ENCODE data around the gene CLEC11A.

The CLEC11A gene

GRCh38 chr19:50696094-50696483 lies 27.1 kb upstream of the CLEC11A start:
- H3K27me3 Mint-ChIP-seq: peaks cover 75 to 90% of the 10 kb centered on the region in 2 donors
- no peak overlapping the region for H3K4me3 Mint-ChIP-seq
- ATAC-seq (replicated peaks): no peak
- H3K4me1 Mint-ChIP-seq (ENCODE audit: low read depth in 2 of 2): peaks cover 0 to 2% of the 10 kb centered on the region in 2 donors
- H3K9me3 Mint-ChIP-seq: peaks cover 0 to 3% of the 10 kb centered on the region in 2 donors
- no peaks in the 10 kb centered on the region for H3K36me3 Mint-ChIP-seq (ENCODE audit: insufficient read depth)
- no peak for DNase-seq
- H3K27ac Mint-ChIP-seq: no peak overlapping the region

- Mint-ChIP-seq H3K9me3 (peaks cover 0 to 3% of the 10 kb centered on the region in 2 donors), H3K27ac (no peak overlapping the region), H3K4me3 (no peak overlapping the region), H3K4me1 (ENCODE audit: low read depth in 2 of 2) (peaks cover 0 to 2% of the 10 kb centered on the region in 2 donors), H3K36me3 (ENCODE audit: insufficient read depth) (no peaks in the 10 kb centered on the region), H3K27me3 (peaks cover 60 to 75% of the 10 kb centered on the region in 2 donors)
- no peak for DNase-seq
- no peak for ATAC-seq (replicated peaks)
Observed at GRCh38 chr19:50697414-50698124, 25.6 kb upstream of the CLEC11A start.

GRCh38 chr19:50701367-50701985 lies 21.7 kb upstream of the CLEC11A start:
- Mint-ChIP-seq H3K27me3 (peaks cover 56 to 74% of the 10 kb centered on the region in 2 donors), H3K4me3 (no peak overlapping the region), H3K36me3 (ENCODE audit: insufficient read depth) (no peaks in the 10 kb centered on the region), H3K27ac (no peak overlapping the region), H3K4me1 (ENCODE audit: low read depth in 2 of 2) (peaks cover 0 to 2% of the 10 kb centered on the region in 2 donors), H3K9me3 (peaks cover 0 to 3% of the 10 kb centered on the region in 2 donors)
- DNase-seq (no peak), ATAC-seq (replicated peaks) (no peak)

- ATAC-seq (replicated peaks): no peak
- Mint-ChIP-seq H3K4me1 (ENCODE audit: low read depth in 2 of 2) (no peaks in the 10 kb centered on the region), H3K4me3 (no peak overlapping the region), H3K9me3 (peaks cover 0 to 3% of the 10 kb centered on the region in 2 donors), H3K36me3 (ENCODE audit: insufficient read depth) (no peaks in the 10 kb centered on the region), H3K27ac (no peak overlapping the region), H3K27me3 (peaks cover 52 to 74% of the 10 kb centered on the region in 2 donors)
- no peak for DNase-seq
Observed at GRCh38 chr19:50702158-50702870, 20.9 kb upstream of the CLEC11A start.

- Mint-ChIP-seq H3K27ac (no peak overlapping the region), H3K4me1 (ENCODE audit: low read depth in 2 of 2) (no peaks in the 10 kb centered on the region), H3K4me3 (no peak overlapping the region), H3K27me3 (peaks cover 53 to 72% of the 10 kb centered on the region in 2 donors), H3K36me3 (ENCODE audit: insufficient read depth) (no peaks in the 10 kb centered on the region), H3K9me3 (peaks cover 0 to 3% of the 10 kb centered on the region in 2 donors)
- ATAC-seq (replicated peaks) (no peak), DNase-seq (no peak)
Observed at GRCh38 chr19:50702871-50703829, 20.0 kb upstream of the CLEC11A start.

GRCh38 chr19:50703915-50704796 lies 19.0 kb upstream of the CLEC11A start:
- H3K4me1 Mint-ChIP-seq (ENCODE audit: low read depth in 2 of 2): no peaks in the 10 kb centered on the region
- H3K9me3 Mint-ChIP-seq: peaks cover 0 to 3% of the 10 kb centered on the region in 2 donors
- H3K27ac Mint-ChIP-seq: no peak overlapping the region
- DNase-seq: no peak
- no peaks in the 10 kb centered on the region for H3K36me3 Mint-ChIP-seq (ENCODE audit: insufficient read depth)
- peaks cover 43 to 62% of the 10 kb centered on the region in 2 donors for H3K27me3 Mint-ChIP-seq
- no peak for ATAC-seq (replicated peaks)
- no peak overlapping the region for H3K4me3 Mint-ChIP-seq

- H3K27me3 Mint-ChIP-seq: peaks cover 31 to 59% of the 10 kb centered on the region in 2 donors
- no peak for DNase-seq
- H3K36me3 Mint-ChIP-seq (ENCODE audit: insufficient read depth): no peaks in the 10 kb centered on the region
Observed at GRCh38 chr19:50705422-50706019, 17.6 kb upstream of the CLEC11A start.

GRCh38 chr19:50706387-50706786 lies 16.8 kb upstream of the CLEC11A start:
- Mint-ChIP-seq H3K27me3 (peaks cover 36 to 62% of the 10 kb centered on the region in 2 donors), H3K27ac (no peak overlapping the region), H3K4me1 (ENCODE audit: low read depth in 2 of 2) (no peaks in the 10 kb centered on the region), H3K4me3 (no peak overlapping the region), H3K36me3 (ENCODE audit: insufficient read depth) (no peaks in the 10 kb centered on the region), H3K9me3 (no peaks in the 10 kb centered on the region)
- no peak for DNase-seq
- ATAC-seq (replicated peaks): no peak

More at GRCh38 chr19:50705422-50706019, 17.6 kb upstream of the CLEC11A start:
- H3K4me1 Mint-ChIP-seq (ENCODE audit: low read depth in 2 of 2): no peaks in the 10 kb centered on the region
- H3K9me3 Mint-ChIP-seq: no peaks in the 10 kb centered on the region
- peak; percentile 32 for ATAC-seq (replicated peaks)
- no peak overlapping the region for H3K4me3 Mint-ChIP-seq
- no peak overlapping the region for H3K27ac Mint-ChIP-seq

- no peaks in the 10 kb centered on the region for H3K36me3 Mint-ChIP-seq (ENCODE audit: insufficient read depth)
- ATAC-seq (replicated peaks) (no peak), DNase-seq (no peak)
- H3K27ac Mint-ChIP-seq: no peak overlapping the region
- peaks cover 50 to 75% of the 10 kb centered on the region in 2 donors for H3K27me3 Mint-ChIP-seq
- peaks cover 4 to 5% of the 10 kb centered on the region in 2 donors for H3K4me1 Mint-ChIP-seq (ENCODE audit: low read depth in 2 of 2)
- H3K9me3 Mint-ChIP-seq: no peaks in the 10 kb centered on the region
- no peak overlapping the region for H3K4me3 Mint-ChIP-seq
Observed at GRCh38 chr19:50708179-50708879, 14.8 kb upstream of the CLEC11A start.

GRCh38 chr19:50710094-50710493 lies 13.1 kb upstream of the CLEC11A start:
- Mint-ChIP-seq H3K36me3 (ENCODE audit: insufficient read depth) (no peaks in the 10 kb centered on the region), H3K9me3 (no peaks in the 10 kb centered on the region), H3K4me1 (ENCODE audit: low read depth in 2 of 2) (peaks cover 4 to 5% of the 10 kb centered on the region in 2 donors), H3K4me3 (no peak overlapping the region), H3K27me3 (peaks cover 54 to 77% of the 10 kb centered on the region in 2 donors), H3K27ac (no peak overlapping the region)
- ATAC-seq (replicated peaks) (no peak), DNase-seq (no peak)

GRCh38 chr19:50710612-50711011 lies 12.6 kb upstream of the CLEC11A start:
- Mint-ChIP-seq H3K9me3 (no peaks in the 10 kb centered on the region), H3K27ac (no peak overlapping the region)
- no peak for ATAC-seq (replicated peaks)

More at GRCh38 chr19:50710612-50711011, 12.6 kb upstream of the CLEC11A start:
- Mint-ChIP-seq H3K4me3 (no peak overlapping the region), H3K36me3 (ENCODE audit: insufficient read depth) (no peaks in the 10 kb centered on the region), H3K27me3 (peaks cover 59 to 82% of the 10 kb centered on the region in 2 donors), H3K4me1 (ENCODE audit: low read depth in 2 of 2) (peaks cover 4 to 5% of the 10 kb centered on the region in 2 donors)
- DNase-seq: no peak

Measured in effector memory CD8-positive, alpha-beta T cell (primary cell).